Spleen (tissue), 7 donors: ENCODE measurements around the gene REC8.

Experiments
- POLR2A ChIP-seq, 3 donors: fragments of 450-650 bp; IDR thresholded peaks; one replicate each; pipeline ENCODE4 v1.5.1; 2017; ENCODE audit warnings: antibody characterized with exemption in 3 of 3, mild to moderate bottlenecking in 1 of 3
- POLR2AphosphoS5 ChIP-seq, 3 donors: sonication (generic); formaldehyde crosslinking; IDR thresholded peaks; one replicate each; pipeline ENCODE4 v1.5.1; 2017; ENCODE audit warnings: antibody characterized with exemption in 3 of 3
- TF ChIP-seq, protein P1 (sequence below), 11 experiments: fragments of 200-600 bp in 7 of 11; fragments of 450-650 bp in 4 of 11; sonication (generic) in 4 of 11; IDR thresholded peaks in 8 of 11; conservative IDR thresholded peaks in 3 of 11; 1 replicate in 7 of 11; 2 replicates in 4 of 11; pipeline versions ENCODE4 v1.4.0 to v1.8.0; 2016 to 2021; ENCODE audit warnings: antibody characterized with exemption in 11 of 11, inconsistent platforms in 4 of 11, mild to moderate bottlenecking in 1 of 11
- donor health status: DM: no; HTN: no; CAD: no; lungs with moderate emphysema.
- donor health status: DM: no; HTN: no; CAD: no.
- donor health status: DM: no; HTN: no; CAD: no.

DNA sequence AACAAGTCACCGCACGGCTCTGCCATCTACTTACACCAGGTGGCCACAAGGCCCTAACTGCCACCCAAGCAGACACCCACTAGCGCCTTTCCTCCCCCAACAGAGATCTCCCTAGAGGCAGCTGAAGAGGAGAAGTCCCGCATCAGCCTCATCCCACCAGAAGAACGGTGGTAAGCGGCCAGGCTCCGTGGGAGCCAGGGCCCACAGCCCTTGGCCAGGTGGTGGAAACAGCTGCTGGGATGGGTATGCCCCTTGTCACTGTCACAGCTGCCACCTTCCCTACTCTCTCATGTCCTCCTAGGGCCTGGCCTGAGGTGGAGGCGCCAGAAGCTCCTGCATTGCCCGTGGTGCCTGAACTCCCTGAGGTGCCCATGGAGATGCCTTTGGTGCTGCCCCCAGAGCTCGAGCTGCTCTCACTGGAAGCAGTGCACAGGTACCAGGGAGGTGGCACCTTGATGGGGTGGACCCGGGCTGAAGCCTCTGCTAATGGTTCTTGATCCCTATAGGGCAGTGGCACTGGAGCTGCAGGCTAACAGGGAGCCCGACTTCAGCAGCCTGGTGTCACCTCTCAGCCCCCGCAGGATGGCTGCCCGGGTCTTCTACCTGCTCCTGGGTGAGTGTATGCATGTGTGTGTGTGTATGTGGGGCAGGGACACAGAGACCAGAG lies 7.5 kb downstream of the REC8 start:
- peak; percentile 1 to 52 (median 20) for TF ChIP-seq POLR2AphosphoS5 (IDR thresholded peaks at IDR 0.05)
- TF ChIP-seq, protein P1, sequence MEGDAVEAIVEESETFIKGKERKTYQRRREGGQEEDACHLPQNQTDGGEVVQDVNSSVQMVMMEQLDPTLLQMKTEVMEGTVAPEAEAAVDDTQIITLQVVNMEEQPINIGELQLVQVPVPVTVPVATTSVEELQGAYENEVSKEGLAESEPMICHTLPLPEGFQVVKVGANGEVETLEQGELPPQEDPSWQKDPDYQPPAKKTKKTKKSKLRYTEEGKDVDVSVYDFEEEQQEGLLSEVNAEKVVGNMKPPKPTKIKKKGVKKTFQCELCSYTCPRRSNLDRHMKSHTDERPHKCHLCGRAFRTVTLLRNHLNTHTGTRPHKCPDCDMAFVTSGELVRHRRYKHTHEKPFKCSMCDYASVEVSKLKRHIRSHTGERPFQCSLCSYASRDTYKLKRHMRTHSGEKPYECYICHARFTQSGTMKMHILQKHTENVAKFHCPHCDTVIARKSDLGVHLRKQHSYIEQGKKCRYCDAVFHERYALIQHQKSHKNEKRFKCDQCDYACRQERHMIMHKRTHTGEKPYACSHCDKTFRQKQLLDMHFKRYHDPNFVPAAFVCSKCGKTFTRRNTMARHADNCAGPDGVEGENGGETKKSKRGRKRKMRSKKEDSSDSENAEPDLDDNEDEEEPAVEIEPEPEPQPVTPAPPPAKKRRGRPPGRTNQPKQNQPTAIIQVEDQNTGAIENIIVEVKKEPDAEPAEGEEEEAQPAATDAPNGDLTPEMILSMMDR (IDR thresholded peaks at IDR 0.05 in 8 of 11, conservative IDR thresholded peaks at IDR 0.05 in 3 of 11) = no peak
- TF ChIP-seq POLR2A (IDR thresholded peaks at IDR 0.05) = no peak
